Prostate gland (tissue), 2 donors: Measurements from ENCODE around the gene HRH2. TPM values are rescaled to one million over a fixed set of nuclear protein-coding genes. Genes with fewer than 3 reads are reported as not detected.
"Not testable (repeated sequence)": the region's sequence is repeated elsewhere in the genome, so short reads cannot be mapped to it uniquely, and the experiment has no call there.

ENCODE experiments used
- DNase-seq: peaks from one replicate; pipeline ENCODE4 v3.0.0-alpha.2; 2019; ENCODE audit warnings: low spot score
- H3K27ac ChIP-seq, 2 donors: fragments of 200-600 bp; sonication (generic); 2 replicates each; pipeline ENCODE4 v1.5.1; 2017 to 2019
- H3K27me3 ChIP-seq: fragments of 200-600 bp; sonication (generic); replicated peaks from 2 replicates; pipeline ENCODE4 v1.5.1; 2019; ENCODE audit not compliant: insufficient read depth
- H3K36me3 ChIP-seq, 2 donors: fragments of 200-600 bp; sonication (generic); 1 replicate in 1 of 2; 2 replicates in 1 of 2; pipeline versions ENCODE4 v1.5.1 to v1.8.1; 2017 to 2019
- H3K4me1 ChIP-seq: fragments of 200-600 bp; sonication (generic); replicated peaks from 2 replicates; pipeline ENCODE4 v1.5.1; 2019
- H3K4me3 ChIP-seq, 2 donors: fragments of 200-600 bp; sonication (generic); 2 replicates each; pipeline ENCODE4 v1.5.1; 2017 to 2019
- H3K9me3 ChIP-seq: fragments of 200-600 bp; sonication (generic); 2 replicates; pipeline ENCODE4 v1.5.1; 2017
- POLR2A ChIP-seq: fragments of 450-650 bp; IDR thresholded peaks from one replicate; pipeline ENCODE4 v1.6.1; 2016; ENCODE audit warnings: antibody characterized with exemption, mild to moderate bottlenecking
- POLR2AphosphoS5 ChIP-seq: sonication (generic); formaldehyde crosslinking; IDR thresholded peaks from one replicate; pipeline ENCODE4 v1.6.1; 2017; ENCODE audit warnings: antibody characterized with exemption
- WGBS: methylation state at CpG from one replicate; pipeline ENCODE4 v1.1.5; 2018; 5-methylcytosine and 5-hydroxymethylcytosine counted together
- intact Hi-C: fragments of 100-400 bp; cut with DNase I; formaldehyde crosslinking; loops from one replicate; pipeline ENCODE4 v1.14.2; 2022
- small RNA-seq, 2 donors: library from RNA; depleted of rRNA; stranded (forward); fragments of <200 nt; gene quantifications; one replicate each; pipeline ENCODE3, GENCODE V24; 2016
- total RNA-seq, 2 donors: library from RNA; depleted of rRNA; stranded (reverse); fragments of >200 nt; gene quantifications; one replicate each; pipeline ENCODE4 v1.1.0, GENCODE V29; 2016
- TF ChIP-seq, protein P1 (sequence below), 4 experiments: fragments of 200-600 bp in 2 of 4; fragments of 450-650 bp in 2 of 4; sonication (generic) in 2 of 4; IDR thresholded peaks; 1 replicate in 3 of 4; 2 replicates in 1 of 4; pipeline ENCODE4 v1.5.1; 2016 to 2019; ENCODE audit warnings: antibody characterized with exemption in 4 of 4, mild to moderate bottlenecking in 2 of 4, moderate library complexity in 2 of 4

Gene HRH2
- total RNA-seq, 2 donors from 2014 or later = 0.55 to 5.3 TPM

DNA sequence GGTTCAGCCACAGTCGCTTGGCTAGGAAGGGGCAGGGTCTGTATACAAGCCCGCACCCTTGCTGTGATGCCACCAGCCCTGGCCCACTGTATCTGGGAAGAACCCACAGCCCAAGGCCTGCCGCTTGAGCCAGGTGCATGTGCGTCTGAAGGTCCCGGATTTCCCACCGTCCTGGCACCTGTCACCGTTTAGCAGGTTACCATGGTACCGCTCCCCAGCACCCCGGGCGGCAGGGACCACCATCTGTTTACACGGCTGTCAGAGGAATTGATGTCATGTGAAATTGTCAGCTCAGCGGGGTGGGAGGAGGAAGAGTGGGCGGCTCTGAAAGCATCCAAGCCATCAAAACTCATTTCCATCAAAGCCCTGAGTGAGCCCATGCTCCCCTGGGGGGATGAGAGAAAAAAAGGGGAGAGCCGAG, 92.7 kb downstream of the HRH2 start:
- no peaks in the 10 kb centered on the region for H3K36me3 ChIP-seq
- TF ChIP-seq POLR2AphosphoS5 = no peak
- TF ChIP-seq POLR2A = no peak
- TF ChIP-seq, protein P1, sequence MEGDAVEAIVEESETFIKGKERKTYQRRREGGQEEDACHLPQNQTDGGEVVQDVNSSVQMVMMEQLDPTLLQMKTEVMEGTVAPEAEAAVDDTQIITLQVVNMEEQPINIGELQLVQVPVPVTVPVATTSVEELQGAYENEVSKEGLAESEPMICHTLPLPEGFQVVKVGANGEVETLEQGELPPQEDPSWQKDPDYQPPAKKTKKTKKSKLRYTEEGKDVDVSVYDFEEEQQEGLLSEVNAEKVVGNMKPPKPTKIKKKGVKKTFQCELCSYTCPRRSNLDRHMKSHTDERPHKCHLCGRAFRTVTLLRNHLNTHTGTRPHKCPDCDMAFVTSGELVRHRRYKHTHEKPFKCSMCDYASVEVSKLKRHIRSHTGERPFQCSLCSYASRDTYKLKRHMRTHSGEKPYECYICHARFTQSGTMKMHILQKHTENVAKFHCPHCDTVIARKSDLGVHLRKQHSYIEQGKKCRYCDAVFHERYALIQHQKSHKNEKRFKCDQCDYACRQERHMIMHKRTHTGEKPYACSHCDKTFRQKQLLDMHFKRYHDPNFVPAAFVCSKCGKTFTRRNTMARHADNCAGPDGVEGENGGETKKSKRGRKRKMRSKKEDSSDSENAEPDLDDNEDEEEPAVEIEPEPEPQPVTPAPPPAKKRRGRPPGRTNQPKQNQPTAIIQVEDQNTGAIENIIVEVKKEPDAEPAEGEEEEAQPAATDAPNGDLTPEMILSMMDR (IDR thresholded peaks at IDR 0.05) = no peak
- no peaks in the 10 kb centered on the region for H3K9me3 ChIP-seq
- no peaks in the 10 kb centered on the region for H3K4me1 ChIP-seq
- H3K27me3 ChIP-seq = no peaks in the 10 kb centered on the region
- WGBS = 29% methylated on average over 14 of the region's 14 CpGs
- DNase-seq = no peak
- H3K4me3 ChIP-seq = no peak overlapping the region
- intact Hi-C loops = no loop called here
- no peak overlapping the region for H3K27ac ChIP-seq

DNA sequence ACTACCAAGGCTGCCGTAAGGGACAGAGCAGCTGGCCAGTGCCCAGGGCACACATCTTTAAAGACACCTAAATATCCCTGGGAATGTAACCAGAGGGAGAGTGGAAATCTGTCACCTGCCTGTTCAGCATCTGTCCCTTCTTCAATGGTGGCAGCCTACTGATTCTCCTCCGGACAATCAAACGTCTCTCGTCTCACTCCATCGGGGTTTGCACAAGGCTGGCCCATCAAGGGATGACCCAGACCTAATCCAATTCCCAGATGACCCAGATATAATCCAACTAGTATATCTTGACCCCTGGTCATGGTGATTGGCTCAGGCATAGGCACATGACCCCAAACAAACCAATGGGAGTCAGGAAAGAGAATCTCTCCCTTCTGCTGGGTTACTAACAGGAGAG, 93.5 kb downstream of the HRH2 start:
- H3K4me1 ChIP-seq = no peaks in the 10 kb centered on the region
- 88% methylated on average over 5 of the region's 5 CpGs for WGBS
- H3K4me3 ChIP-seq = no peak overlapping the region
- no peaks in the 10 kb centered on the region for H3K9me3 ChIP-seq
- H3K27ac ChIP-seq = no peak overlapping the region
- intact Hi-C loops = no loop called here
- DNase-seq = no peak
- no peaks in the 10 kb centered on the region for H3K27me3 ChIP-seq
- TF ChIP-seq, protein P1 (IDR thresholded peaks at IDR 0.05) = no peak
- TF ChIP-seq POLR2AphosphoS5 (no peak), POLR2A (no peak)
- no peaks in the 10 kb centered on the region for H3K36me3 ChIP-seq

DNA sequence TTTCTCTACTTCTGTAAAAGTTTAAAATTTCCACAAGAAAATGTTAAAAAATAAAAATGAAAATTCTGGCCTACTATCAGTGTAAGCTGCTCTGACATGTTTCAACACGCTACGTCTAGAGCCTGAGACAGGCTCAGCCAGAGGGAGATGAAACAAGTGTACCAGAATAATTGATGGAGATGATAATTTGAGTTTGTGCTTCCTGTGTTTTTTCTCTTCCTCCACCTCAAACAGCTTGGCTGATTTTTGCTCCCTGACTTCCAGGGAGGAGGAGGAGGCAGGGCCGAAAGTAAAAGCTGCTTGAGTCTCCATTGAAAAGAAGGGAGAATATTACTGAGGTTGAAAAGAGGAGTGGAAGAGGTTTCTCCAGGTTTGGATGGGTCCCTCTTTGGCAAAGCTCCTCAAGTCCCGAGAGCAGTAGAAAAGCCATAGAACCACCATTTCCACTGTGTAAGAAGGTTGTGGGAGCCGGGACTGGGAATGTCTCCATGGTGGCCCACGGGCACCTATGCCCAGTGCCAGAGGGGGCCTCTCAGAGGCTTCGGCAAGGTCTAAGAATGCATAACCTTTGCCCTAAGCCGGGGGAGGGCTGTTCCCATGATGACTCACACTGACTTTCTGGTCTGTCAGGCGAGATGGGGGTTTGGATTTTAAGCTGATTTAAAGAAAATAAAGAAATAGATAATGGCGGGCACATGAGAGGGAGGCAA, 95.1 kb downstream of the HRH2 start:
- H3K4me3 ChIP-seq = no peak overlapping the region
- no peaks in the 10 kb centered on the region for H3K4me1 ChIP-seq
- TF ChIP-seq POLR2A (no peak), POLR2AphosphoS5 (no peak)
- TF ChIP-seq, protein P1 (IDR thresholded peaks at IDR 0.05) = no peak
- DNase-seq = no peak
- H3K36me3 ChIP-seq = no peaks in the 10 kb centered on the region
- 65% methylated on average over 10 of the region's 10 CpGs for WGBS
- intact Hi-C loops = no loop called here
- H3K27me3 ChIP-seq = no peaks in the 10 kb centered on the region
- no peaks in the 10 kb centered on the region for H3K9me3 ChIP-seq
- H3K27ac ChIP-seq = no peak overlapping the region

DNA sequence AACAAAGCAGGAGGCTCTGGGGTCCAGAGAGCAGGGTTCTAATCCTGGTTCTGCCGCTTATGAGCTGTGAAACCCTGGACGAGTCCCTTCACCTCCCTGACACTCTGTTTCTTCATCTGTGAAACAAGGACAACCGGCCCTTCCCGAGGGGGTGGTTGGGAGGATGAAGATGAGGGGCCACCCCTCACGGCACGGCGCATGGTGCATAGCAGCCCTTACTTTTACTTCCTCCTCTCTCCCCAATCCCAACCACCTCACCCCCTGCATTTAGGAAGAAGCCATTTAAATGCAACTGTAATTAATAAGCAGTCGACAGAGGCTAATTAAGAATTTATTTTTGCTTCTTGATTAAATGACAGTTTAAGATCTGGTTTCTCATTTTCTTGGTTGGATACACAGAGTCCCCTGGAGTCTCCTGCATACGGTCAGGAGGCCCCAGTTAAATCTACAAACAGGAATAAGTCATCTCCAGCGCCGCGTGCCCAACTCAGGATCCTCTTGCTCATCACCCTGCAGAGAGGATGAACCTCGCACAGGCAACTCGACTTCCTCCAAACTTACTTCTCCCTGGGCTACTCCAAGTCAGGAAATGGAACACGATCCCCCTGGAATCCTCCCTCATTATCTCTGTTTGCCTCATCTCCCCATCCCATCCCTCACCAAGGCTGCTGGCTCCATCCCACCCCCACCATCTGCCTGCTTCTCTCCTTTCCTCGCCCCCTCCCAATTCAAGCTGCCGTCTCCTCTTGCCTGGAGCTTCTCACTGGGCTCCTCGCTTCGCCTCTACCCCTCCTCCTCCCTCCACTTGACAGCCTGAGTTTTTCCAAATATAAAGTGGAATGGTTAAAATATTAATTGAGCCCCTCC, 95.9 kb downstream of the HRH2 start:
- WGBS = 80% methylated on average over 19 of the region's 19 CpGs
- H3K27ac ChIP-seq = no peak overlapping the region
- no peaks in the 10 kb centered on the region for H3K27me3 ChIP-seq
- H3K36me3 ChIP-seq = no peaks in the 10 kb centered on the region
- H3K4me3 ChIP-seq = no peak overlapping the region
- no peaks in the 10 kb centered on the region for H3K4me1 ChIP-seq
- TF ChIP-seq POLR2A (no peak), POLR2AphosphoS5 (no peak)
- TF ChIP-seq, protein P1 (IDR thresholded peaks at IDR 0.05) = no peak
- no peaks in the 10 kb centered on the region for H3K9me3 ChIP-seq
- no peak for DNase-seq
- intact Hi-C loops = no loop called here

DNA sequence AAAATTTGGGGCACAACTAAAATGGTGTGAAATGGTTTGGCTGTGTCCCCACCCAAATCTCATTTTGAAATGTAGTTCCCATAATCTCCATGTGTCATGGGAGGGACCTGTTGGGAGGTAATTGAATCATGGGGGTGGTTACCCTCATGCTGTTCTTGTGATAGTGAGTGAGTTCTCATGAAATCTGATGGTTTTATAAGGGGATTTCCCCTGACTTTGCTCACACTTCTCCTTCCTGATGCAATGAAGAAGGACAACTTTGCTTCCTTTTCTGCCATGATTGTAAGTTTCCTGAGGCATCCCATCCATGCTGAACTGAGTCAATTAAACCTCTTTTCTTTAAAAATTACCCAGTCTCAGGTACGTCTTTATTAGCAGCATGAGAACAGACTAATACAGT, 102.1 kb downstream of the HRH2 start:
- H3K4me1 ChIP-seq, H3K9me3 ChIP-seq, DNase-seq, intact Hi-C loops, H3K4me3 ChIP-seq, H3K36me3 ChIP-seq, H3K27ac ChIP-seq, H3K27me3 ChIP-seq: not testable (repeated sequence)
- 65% methylated on average over 1 of the region's 1 CpG for whole genome bisulfite sequencing

Small RNA genes lying within 50 kb of the gene (small RNA-seq; reads per million reads assigned to genes)
- 0 reads per million in 2 donors for gene RN7SKP148
- gene RNU6-226P = 0 reads per million in 2 donors

Other genes with a start within 250 kb of the HRH2 start
- gene DRD1, start 213.9 kb upstream of the HRH2 start, total RNA-seq = under 1 TPM; 0.28 to 0.77 TPM
- 10 to 100 TPM; 35.6 to 44.3 TPM for gene SFXN1, start 179.5 kb upstream of the HRH2 start, total RNA-seq
- 1 to 10 TPM in 1 of 2 donors, under 1 TPM in 1; 0.23 to 1.0 TPM for gene CPLX2, start 213.5 kb downstream of the HRH2 start, total RNA-seq